HG03378 (cell line): ENCODE measurements around the gene CKMT2.

Source experiments
- ATAC-seq: cut with Tn5 transposase; IDR thresholded peaks from one replicate; pipeline ENCODE4 v1.9.1; 2021; ENCODE audit warnings: mild to moderate bottlenecking, moderate library complexity; ENCODE audit not compliant: unreplicated experiment

CKMT2 gene

DNA sequence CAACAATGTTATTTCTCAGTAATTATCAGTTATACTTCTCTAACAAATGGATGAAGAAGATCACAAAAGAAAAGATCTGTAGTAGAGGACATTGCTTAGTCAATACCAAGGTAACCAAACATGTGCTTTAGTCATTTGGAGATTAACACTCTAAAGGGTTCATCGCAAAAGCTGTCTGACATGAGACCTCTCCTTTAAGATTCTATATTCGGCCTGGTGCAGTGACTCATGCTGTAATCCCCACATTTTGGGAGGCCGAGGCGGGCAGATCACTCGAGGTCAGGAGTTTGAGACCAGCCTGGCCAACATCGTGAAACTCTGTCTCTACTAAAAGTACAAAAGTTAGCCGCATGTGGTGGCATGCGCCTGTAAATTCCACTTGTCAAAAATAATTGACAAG, 18.3 kb upstream of the CKMT2 start:
- no peak for ATAC-seq

DNA sequence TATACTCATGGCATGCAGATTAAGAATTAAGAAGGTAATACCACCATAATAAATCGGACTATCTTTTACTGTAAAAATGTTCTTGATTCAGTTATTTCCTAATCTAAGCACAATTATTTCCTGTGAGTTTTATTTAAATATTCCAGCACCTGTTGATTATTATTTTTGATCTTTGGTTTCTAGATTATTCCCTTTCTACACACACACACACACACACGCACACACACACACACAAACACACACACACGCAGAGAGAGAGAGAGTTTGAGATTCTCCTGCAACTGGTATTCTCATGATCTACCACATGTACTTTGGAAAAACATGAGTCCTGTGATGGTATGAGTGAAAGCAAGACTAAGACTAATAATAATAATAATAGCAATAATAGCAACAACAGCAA, 17.0 kb upstream of the CKMT2 start:
- ATAC-seq = no peak

DNA sequence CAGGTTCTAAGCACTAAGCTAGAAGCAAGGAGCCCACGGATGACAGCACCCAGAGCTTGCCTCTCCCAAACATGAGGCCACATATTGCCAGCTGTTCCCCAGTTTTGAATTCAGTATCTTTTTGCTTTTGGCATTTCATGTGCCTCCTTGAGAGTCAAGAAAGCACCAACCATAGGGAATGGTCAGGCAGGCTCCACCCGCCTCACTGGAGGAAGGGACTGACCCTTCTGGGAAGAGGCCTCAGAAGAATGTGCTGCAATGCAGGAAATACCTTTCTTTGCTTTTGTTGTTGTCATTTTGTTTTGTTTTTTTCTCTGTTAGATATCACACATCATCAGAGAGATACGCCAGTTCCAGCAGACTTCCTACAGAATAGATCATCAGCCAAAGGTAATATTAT, 13.7 kb upstream of the CKMT2 start:
- no peak for ATAC-seq

DNA sequence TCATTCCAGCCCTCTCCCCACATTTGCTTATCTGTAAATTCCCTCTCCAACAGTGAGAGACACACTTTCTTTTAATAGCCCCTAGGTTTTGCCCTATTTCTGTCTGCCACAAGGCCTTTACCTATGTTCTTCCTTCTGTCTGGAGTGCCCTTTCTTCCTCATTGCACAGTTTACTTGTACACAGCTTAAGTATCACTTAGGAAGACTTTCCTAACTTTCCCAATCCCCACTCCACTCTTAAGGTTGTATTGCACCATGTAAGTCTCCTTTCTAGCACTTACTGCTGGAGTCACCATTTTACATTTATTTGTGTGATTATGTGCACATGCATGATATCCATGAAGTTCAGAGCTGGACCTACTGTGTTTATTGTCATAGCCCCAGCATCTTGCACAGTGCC, 10.8 kb upstream of the CKMT2 start:
- no peak for ATAC-seq

DNA sequence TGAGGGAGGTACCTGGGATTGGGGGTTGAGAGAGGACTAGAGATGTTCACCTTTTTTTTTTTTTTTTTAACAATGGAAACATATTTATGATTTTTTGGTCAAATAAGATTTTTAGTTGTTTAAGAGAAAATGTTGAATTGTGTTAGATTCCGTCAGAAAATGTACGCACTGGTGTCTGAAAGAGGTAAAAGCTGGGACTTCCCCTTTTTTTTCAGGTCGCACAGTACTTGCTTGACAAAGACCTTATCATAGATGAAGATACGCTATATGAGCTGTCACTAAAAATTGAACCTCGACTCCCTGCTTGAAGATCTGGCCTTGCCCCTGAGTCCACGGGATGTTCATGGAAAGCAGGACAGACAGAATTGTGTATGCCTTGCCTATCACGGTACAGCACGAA, 7.7 kb upstream of the CKMT2 start:
- no peak for ATAC-seq

DNA sequence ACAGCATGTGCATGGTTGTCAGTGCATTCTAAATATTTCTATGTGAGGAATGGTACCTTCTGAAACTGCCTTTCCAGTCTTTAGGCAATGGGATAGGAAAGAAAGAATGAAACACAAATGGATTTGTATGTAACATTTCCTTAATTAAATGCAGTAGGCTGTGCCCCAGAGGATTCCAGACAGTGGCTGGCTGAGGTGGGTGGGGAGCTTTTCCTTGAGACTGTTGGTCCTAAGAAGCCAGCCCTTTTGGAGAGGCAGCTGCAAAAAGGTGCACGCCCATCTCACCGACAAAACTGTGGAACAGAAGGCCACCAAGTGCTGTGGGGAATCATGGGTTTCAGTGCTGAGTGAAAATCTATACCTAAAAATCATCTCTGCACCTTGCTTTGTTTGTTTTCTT, 6.8 kb upstream of the CKMT2 start:
- ATAC-seq = no peak

DNA sequence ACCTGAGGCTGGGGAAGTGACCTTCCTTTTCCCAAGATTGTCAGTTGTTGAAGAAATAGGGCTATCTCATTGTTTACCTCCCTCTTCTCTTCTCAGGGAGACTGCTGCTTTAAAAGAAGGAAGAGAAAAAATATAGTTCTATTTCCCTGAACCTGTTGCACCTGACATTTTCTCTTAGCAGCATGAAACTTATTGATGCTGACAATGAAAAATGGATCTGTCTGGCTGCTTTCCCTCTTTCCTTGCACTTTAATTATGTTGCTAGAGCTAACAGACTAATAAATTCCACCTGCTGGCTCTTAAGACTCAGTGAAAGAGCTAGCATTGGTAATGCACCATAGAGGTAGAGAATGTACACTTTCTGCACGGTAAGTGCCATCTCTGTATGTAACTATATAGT, 6.2 kb upstream of the CKMT2 start:
- no peak for ATAC-seq

DNA sequence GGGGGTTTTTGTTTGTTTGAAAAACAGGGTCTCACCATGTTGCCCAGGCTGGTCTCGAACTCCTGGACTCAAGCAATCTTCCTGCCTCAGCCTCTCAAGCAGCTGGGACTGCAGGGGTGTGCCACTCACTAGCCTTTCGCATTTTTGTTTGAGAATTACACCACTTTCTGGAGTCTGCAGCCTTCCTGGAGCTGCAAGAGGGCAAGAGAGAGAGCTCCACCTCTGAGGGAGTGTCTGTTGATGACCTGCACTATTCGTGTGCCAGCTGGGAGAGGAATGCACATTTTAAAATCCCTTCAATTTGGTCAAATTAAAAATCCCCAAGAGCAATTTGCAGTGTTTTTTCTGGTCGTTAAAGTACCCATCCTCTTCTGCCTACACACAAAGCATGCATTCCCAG, 5.0 kb upstream of the CKMT2 start:
- no peak for ATAC-seq

DNA sequence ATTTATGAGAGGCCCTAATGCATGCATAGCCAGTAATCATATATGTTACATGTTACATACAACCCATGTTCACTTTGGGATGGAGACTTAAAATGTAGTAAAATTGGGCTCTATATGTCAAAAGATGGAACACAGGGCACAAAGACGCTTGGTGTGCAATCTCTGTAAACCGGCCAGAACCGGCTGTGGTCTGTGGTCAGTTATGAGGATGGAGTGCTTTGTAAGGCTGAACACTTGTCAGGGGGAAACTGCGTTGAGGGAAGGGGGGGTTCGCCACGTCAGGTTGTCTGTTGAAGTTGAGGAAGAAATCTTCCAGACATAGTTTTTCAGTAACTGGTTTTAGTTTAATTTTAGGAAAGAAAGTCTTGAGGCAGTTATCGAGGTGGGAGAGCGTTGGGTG, 2.7 kb upstream of the CKMT2 start:
- ATAC-seq = no peak

DNA sequence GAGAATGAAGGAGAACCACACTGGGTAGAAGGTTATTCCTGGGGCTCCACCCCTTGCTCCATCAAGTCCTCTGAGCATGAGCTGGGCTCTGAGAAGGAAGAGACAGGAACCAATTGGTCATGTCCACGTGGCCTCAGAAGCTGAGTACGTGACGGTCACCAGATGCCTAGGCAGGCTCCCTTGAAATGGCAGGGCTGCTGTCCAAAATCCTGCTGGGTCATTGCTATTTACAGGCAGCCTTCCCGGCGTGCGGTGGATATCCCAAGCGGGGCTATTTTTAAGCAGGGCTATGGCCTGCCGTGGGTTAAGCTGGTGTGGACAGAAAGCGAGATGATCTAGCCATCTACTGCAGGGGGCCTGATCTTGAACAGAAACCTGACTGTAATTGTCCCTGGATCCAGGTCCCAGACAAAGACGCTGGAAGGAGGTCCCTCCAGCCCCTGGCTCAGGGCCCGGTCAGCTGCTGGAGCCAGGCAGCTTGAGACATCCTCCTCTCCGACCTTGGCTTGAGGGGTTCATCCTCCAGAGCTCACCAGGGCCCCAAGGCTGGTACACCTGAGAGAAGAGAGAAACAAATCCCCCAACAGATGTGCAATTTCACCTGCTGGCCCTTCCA, 550 bp upstream of the CKMT2 start:
- ATAC-seq = no peak

DNA sequence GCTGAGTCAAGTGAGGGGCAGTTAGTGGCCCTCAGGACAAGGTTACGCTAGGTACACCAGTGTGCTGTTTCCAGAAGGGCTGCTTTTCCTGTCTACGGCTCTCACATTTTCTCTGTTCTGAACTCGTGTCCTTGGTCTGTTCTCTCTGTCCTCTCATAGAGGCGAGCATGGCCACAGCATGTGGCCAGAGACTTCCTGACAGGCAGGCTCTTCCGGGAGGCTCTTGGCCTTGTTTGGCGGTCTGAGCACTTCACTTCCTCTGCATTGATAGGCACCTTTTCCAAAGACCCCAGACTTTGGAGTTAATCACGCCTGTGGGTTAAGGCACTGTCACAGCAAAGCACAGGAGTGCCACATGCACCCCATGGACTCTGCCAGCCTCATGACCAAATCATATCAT, 1.2 kb downstream of the CKMT2 start:
- no peak for ATAC-seq

DNA sequence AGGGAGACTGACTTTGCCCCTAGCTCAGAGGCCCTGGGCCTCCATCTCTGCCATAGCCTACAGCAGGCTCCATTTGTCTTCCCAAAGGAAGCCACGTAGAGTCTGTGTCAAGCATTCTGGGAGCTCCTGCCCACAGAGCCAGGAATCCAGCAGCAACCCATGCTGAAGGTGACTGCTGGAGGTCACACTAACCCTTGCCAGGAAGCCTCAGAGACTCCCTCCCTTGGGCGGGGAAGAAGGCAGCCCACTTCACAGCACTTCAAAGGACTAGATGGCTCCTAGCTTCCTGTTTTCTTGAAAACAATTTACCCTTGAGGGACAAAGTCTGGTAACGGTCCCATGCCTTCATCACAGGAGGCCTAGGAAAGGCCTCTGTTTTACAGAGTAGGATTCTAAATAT, 1.7 kb downstream of the CKMT2 start:
- ATAC-seq = no peak

DNA sequence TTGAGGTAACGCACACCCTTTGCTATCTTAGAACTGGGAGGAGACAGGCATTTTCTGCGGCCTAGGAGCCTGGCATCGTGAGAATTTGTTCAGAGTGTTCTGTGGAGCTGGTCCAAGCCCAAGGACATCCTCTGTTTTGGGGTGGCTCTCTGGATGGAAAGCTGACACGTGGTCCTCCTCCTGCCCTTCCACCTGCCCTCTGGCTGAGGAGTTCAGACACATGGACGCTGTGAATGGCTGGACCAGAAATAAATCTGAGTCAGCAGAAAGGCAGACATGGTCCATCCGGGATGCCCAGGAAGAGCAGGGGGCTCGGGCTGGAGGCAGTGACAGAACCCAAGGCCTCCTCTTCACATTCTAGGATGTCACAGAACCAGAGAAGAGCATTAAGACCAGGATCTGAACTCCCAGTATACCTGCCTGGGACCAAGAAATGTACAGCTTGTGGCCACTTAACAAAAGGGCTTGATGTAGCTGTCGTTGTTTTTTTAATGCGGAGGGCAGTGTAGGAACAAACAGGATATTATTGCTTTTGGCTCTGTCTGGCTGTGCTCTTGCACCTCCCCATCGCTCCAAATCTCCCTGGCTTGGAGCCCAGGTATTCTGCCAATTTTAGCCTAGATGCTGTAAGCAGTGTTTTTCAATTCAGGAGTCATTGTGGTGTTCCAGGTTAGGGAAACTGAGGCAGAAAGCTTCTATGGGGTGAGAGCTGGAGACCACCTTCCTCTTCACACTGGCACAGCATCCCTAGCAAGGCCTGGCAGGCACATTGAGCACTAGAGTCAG, 2.4 kb downstream of the CKMT2 start:
- ATAC-seq = no peak

DNA sequence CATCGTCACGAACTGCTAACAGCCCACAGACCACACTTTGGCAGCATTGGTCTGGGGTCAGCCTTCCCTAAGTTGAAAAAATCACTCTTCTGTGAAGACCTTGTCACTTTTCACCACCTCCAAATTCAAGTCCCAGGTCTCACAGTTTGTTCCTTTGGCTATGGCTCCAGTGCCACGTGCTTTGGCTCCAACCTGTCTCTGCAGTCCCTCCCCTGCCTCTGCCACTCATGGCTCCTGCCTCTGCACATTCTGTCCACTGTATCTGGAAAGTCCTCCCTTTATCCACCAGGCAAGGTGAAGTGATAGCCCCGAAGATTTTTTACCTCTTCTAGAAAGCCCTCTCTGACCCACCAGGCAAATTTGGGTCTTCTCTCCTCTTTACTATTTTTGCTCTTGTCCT, 5.3 kb downstream of the CKMT2 start:
- no peak for ATAC-seq

DNA sequence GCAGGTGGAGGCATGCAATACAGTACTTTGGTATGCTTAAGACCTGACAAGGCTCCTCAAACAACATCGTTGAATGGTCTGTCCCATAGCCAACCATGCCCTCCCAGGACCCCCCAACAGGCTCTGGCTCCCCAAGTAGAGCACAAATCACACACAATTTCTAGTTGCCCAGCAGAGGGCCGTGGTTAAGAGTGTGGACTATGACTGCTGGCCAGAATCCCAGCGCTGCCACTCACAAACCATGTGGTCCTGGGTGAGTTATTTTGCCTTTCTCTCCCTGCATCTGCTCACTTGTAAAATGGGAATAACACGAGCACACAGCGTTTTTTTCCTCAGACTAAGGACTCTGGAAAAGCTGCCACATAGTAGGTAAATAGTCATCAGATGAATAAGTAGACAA, 6.5 kb downstream of the CKMT2 start:
- no peak for ATAC-seq

DNA sequence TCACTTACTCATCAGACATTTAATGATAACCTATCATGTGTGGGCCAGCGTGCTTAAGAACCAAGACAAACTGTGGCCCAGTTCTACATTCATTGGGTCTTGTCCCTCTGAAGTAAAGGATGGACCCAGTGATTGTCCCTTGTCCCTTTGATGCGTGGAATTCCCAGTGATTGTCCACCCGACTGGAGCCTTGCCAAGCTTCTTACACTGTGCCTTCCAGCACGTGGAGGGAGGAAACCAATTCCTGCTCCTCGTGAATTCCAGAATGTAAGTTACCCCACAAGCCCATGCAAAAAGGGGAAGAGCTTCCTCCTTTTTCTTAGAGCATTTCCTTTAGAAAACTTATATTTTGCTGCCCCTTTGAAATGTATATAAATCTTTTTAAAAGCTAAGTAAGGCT, 7.9 kb downstream of the CKMT2 start:
- ATAC-seq = no peak

DNA sequence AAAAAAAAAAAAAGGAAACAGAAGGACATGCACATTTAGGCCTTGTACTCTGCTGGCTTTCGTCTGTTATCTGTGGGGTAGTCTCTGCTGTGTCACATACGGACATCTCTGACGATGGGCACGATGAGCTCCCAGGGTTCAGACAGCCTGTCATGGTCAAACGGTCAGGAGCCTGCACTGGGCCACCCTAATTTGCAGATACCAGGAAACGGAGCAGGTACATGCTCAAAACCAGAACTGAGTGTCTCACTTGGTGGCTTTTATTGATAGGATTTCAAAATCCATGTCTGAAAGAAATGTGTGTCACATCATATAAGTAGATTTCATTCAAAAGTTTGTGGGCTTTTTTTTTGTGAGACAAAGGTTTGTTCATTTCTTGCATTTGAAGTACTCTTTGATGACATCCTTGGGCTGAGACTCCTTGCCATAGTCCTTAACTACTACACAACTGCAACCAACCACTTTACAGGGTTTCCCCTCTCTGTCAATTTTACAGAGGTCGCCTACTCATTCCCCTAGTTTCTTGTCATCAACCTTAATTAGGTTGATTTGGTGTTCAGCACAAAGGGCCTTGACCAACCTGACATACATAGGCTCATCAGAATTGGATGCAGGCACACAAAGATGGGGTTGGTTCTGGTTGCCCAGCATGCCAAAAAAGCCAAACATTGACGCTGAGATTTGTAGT, 9.0 kb downstream of the CKMT2 start:
- no peak for ATAC-seq

DNA sequence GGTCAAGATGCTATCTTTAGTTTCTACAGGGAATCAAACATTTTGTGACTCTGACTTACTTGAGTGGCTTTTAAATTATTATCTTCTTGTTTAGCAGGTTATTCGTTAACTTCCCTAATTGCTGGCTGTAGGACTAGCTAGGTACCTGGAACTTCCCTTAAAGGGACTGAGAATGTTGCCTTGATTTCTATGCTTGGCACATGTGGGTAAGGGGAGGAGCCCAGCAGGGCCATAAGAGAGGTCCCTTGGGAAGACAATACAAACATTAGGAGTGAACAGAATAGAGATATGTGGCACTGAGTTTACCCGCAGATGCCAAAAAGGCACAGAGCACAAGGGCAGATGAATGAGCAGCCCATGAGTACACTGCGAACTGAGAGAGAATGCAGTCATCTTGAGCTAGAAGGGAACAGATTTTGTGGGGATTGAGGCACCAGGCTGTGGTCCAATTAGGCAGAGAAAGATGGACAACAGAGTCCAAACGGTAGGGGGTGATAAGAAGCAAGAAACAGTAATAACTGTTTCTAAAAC, 9.8 kb downstream of the CKMT2 start:
- no peak for ATAC-seq

DNA sequence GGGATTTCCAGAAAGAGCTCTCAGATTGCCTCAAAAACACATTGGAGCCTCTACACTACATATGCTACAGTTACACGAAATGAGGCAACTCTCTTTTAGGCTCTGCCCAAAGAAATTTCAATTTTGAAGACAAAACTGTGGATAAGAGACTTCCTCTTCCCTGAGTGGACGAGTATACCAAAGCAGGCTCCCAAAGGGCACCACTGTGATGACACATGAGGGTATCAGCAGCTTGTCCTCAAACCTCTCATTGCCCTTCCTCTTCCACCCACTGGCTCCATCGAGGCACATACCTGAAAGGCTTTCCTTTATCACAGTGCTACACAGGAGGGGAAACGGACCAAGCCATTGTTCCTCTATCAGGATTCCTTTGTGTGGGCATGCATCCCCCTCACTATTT, 11.3 kb downstream of the CKMT2 start:
- no peak for ATAC-seq

DNA sequence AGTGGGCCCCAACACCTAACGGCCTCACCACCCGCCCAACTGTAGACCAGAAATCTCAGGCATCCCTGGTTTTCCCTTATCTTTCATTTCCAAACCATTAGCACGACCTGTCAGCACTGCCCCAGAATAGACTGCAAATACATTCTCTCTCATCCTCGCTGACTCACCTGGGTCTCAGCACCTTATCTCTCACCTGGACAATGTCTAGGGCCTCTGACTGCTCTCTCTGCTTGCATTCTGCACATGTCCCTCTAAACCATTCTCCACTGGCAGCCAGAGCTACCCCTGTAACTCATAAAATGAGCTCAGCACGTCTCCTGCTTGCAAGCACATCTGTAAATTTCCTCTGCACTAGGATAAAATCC, 12.7 kb downstream of the CKMT2 start:
- ATAC-seq = no peak

DNA sequence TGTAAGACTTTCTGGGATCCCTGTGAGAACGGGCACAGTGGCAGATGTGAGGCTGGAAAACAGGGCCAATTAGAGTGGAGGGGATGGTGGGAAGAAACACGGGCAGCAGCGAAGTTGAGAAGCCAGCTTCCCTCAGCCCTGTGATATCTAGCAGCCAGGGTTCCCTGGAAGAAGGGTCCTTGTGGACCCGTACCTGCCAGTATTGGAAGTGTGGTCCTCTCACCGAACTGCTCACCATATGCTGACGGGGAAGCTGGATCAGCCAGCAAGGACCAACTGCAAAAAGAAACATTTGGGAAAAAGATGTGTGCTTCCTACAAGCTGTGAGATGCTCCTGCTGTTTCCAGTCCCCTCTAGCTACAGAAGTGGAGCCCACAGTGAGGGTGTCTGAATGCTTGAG, 13.6 kb downstream of the CKMT2 start:
- no peak for ATAC-seq

DNA sequence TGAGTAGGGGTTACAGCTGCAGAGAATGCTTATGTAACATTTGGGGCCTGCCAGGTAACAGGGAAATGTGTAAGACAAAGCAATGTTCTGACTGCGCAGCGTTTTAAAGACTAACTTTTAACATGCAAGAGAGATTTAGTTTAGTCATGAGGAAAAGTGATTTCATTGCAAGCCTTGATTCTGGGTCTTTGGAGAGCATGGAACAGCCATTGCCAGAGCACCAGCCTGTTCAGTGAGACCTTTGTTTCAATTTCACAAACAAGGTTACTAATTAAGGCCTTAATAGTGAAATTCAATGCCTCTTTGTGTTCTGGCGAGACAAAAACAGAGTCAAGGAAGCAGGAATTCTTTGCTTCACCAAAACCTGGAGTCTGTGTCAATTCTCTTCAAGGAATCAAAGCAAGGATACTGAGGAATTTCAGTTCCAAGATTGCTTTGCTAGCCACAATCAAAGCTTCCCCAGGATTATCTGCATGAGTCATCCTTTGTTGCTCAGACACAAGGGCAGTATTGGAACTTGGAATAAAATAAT, 14.4 kb downstream of the CKMT2 start:
- ATAC-seq = no peak
